ENCODE results near the gene CPPED1. TPM values are rescaled to one million over a fixed set of nuclear protein-coding genes. Genes with fewer than 3 reads are reported as not detected.
"Not testable (repeated sequence)": the region's sequence is repeated elsewhere in the genome, so short reads cannot be mapped to it uniquely, and the experiment has no call there.

Gene CPPED1
- total RNA-seq, 1 donor, result 21.4 TPM

- H3K9me3 ChIP-seq (ENCODE audit: low read depth, low read length), result no peaks in the 10 kb centered on the region
- TF ChIP-seq CTCF (IDR thresholded peaks at IDR 0.05; ENCODE audit: extremely low read depth, low read depth, low read length), result no peak
- H3K79me2 ChIP-seq (ENCODE audit: insufficient read depth, low read length), result no peaks in the 10 kb centered on the region
Observed at GRCh38 chr16:12766853-12767252, 36.8 kb downstream of the CPPED1 start.

GRCh38 chr16:12766208-12766607 is 37.5 kb downstream of the CPPED1 start:
- DNase-seq (ENCODE audit: insufficient read length, low spot score, missing footprints); H3K4me3 ChIP-seq (ENCODE audit: insufficient read depth, low read length); H3K27ac ChIP-seq (ENCODE audit: low read depth, low read length); H2AFZ ChIP-seq (ENCODE audit: low read length); H4K20me1 ChIP-seq (ENCODE audit: insufficient read depth, low read length); H3K4me1 ChIP-seq (ENCODE audit: insufficient read depth, low read length); H3K9me3 ChIP-seq (ENCODE audit: low read depth, low read length); H3K79me2 ChIP-seq (ENCODE audit: insufficient read depth, low read length); H3K4me2 ChIP-seq (ENCODE audit: insufficient read depth, low read length); H3K27me3 ChIP-seq (ENCODE audit: insufficient read depth, low read length); H3K36me3 ChIP-seq (ENCODE audit: insufficient read depth, low read length): not testable (repeated sequence)

More at GRCh38 chr16:12766853-12767252, 36.8 kb downstream of the CPPED1 start:
- Histone ChIP-seq H3K4me3 (ENCODE audit: insufficient read depth, low read length) (no peak overlapping the region), H3K36me3 (ENCODE audit: insufficient read depth, low read length) (no peaks in the 10 kb centered on the region), H4K20me1 (ENCODE audit: insufficient read depth, low read length) (peaks cover 5% of the 10 kb centered on the region), H3K4me1 (ENCODE audit: insufficient read depth, low read length) (peaks cover 5% of the 10 kb centered on the region), H3K4me2 (ENCODE audit: insufficient read depth, low read length) (no peak overlapping the region), H2AFZ (ENCODE audit: low read length) (no peak overlapping the region), H3K27me3 (ENCODE audit: insufficient read depth, low read length) (no peaks in the 10 kb centered on the region), H3K27ac (ENCODE audit: low read depth, low read length) (no peak overlapping the region)
- DNase-seq (ENCODE audit: insufficient read length, low spot score, missing footprints), result no peak

- Histone ChIP-seq H3K36me3 (ENCODE audit: insufficient read depth, low read length) (no peaks in the 10 kb centered on the region), H2AFZ (ENCODE audit: low read length) (no peak overlapping the region), H3K4me2 (ENCODE audit: insufficient read depth, low read length) (no peak overlapping the region), H3K79me2 (ENCODE audit: insufficient read depth, low read length) (no peaks in the 10 kb centered on the region), H3K27me3 (ENCODE audit: insufficient read depth, low read length) (no peaks in the 10 kb centered on the region), H3K9me3 (ENCODE audit: low read depth, low read length) (no peaks in the 10 kb centered on the region), H3K4me3 (ENCODE audit: insufficient read depth, low read length) (no peak overlapping the region), H4K20me1 (ENCODE audit: insufficient read depth, low read length) (peaks cover 1% of the 10 kb centered on the region), H3K27ac (ENCODE audit: low read depth, low read length) (no peak overlapping the region), H3K4me1 (ENCODE audit: insufficient read depth, low read length) (no peaks in the 10 kb centered on the region)
- no peak for DNase-seq (ENCODE audit: insufficient read length, low spot score, missing footprints)
- no peak for TF ChIP-seq CTCF (IDR thresholded peaks at IDR 0.05; ENCODE audit: extremely low read depth, low read depth, low read length)
Observed at GRCh38 chr16:12764813-12765488, 38.7 kb downstream of the CPPED1 start.

GRCh38 chr16:12763517-12763916 is 40.2 kb downstream of the CPPED1 start:
- no peaks in the 10 kb centered on the region for H4K20me1 ChIP-seq (ENCODE audit: insufficient read depth, low read length)
- no peak for DNase-seq (ENCODE audit: insufficient read length, low spot score, missing footprints)
- no peak overlapping the region for H3K4me3 ChIP-seq (ENCODE audit: insufficient read depth, low read length)
- no peaks in the 10 kb centered on the region for H3K9me3 ChIP-seq (ENCODE audit: low read depth, low read length)
- H2AFZ ChIP-seq (ENCODE audit: low read length), result no peak overlapping the region
- no peaks in the 10 kb centered on the region for H3K36me3 ChIP-seq (ENCODE audit: insufficient read depth, low read length)
- no peak overlapping the region for H3K4me2 ChIP-seq (ENCODE audit: insufficient read depth, low read length)
- H3K27ac ChIP-seq (ENCODE audit: low read depth, low read length), result no peak overlapping the region
- no peak for TF ChIP-seq CTCF (IDR thresholded peaks at IDR 0.05; ENCODE audit: extremely low read depth, low read depth, low read length)
- H3K4me1 ChIP-seq (ENCODE audit: insufficient read depth, low read length), result no peaks in the 10 kb centered on the region
- no peaks in the 10 kb centered on the region for H3K79me2 ChIP-seq (ENCODE audit: insufficient read depth, low read length)
- H3K27me3 ChIP-seq (ENCODE audit: insufficient read depth, low read length), result no peaks in the 10 kb centered on the region
